IMR-90 (cell line): ENCODE data around the gene CA4. TPM values are rescaled to one million over a fixed set of nuclear protein-coding genes. Genes with fewer than 3 reads are reported as not detected.

Experiments
- ATAC-seq: fragments of 200-7000 bp; cut with Tn5 transposase; 2 replicates; pipeline ENCODE4 v1.9.1; 2020; ENCODE audit warnings: low read depth, mild to moderate bottlenecking, moderate library complexity
- BruUV-seq: library from RNA; stranded (reverse); fragments of 400-500 nt; replicated peaks from 2 replicates; lab custom pipeline; 2021; lab: Mats Ljungman, UMichigan
- CTCF ChIA-PET: fragments of 300-600 bp; formaldehyde crosslinking; extraction: SDS; loops from one replicate; lab custom pipeline; 2021; ENCODE audit warnings: antibody characterized with exemption; lab: Yijun Ruan, JAX
- POLR2A ChIA-PET: fragments of 300-600 bp; sonication (Branson Sonifier 250); formaldehyde crosslinking; loops from one replicate; lab custom pipeline; 2022; ENCODE audit warnings: antibody characterized with exemption; ENCODE audit not compliant: unreplicated experiment; lab: Charles Lee
- DNase-seq: peaks from one replicate; pipeline ENCODE4 v3.0.0; 2013
- H2AFZ ChIP-seq: replicated peaks from 2 replicates; pipeline ENCODE3; 2013; ENCODE audit warnings: low read length, mild to moderate bottlenecking; ENCODE audit not compliant: poor library complexity
- H2AK5ac ChIP-seq: 2 replicates; pipeline ENCODE4 v1.6.1; 2013; ENCODE audit warnings: low read depth, low read length, inconsistent platforms
- H2AK9ac ChIP-seq: replicated peaks from 2 replicates; pipeline ENCODE3; 2013; ENCODE audit warnings: mild to moderate bottlenecking, low read depth, low read length, moderate library complexity; ENCODE audit not compliant: poor library complexity
- H2BK120ac ChIP-seq: 2 replicates; pipeline ENCODE4 v1.6.1; 2013; ENCODE audit warnings: low read depth, low read length, inconsistent platforms
- H2BK15ac ChIP-seq: 3 replicates; pipeline ENCODE4 v1.6.1; 2013; ENCODE audit warnings: low read depth, low read length, inconsistent platforms
- H2BK20ac ChIP-seq: 2 replicates; pipeline ENCODE4 v1.6.1; 2013; ENCODE audit warnings: low read depth, mild to moderate bottlenecking, inconsistent platforms, low read length, moderate library complexity
- H2BK5ac ChIP-seq: 2 replicates; pipeline ENCODE4 v1.6.1; 2013; ENCODE audit warnings: mild to moderate bottlenecking, low read depth, low read length, inconsistent platforms; ENCODE audit not compliant: poor library complexity, severe bottlenecking
- H3K14ac ChIP-seq: replicated peaks from 2 replicates; pipeline ENCODE4 v1.6.1; 2013; ENCODE audit warnings: low read depth, low read length, inconsistent platforms
- H3K18ac ChIP-seq: 2 replicates; pipeline ENCODE4 v1.6.1; 2013; ENCODE audit warnings: low read depth, low read length, control low read depth
- H3K23ac ChIP-seq: 2 replicates; pipeline ENCODE4 v1.6.1; 2013; ENCODE audit warnings: low read depth, low read length, inconsistent platforms
- H3K27ac ChIP-seq: 2 replicates; pipeline ENCODE4 v1.5.1; 2013; ENCODE audit warnings: mild to moderate bottlenecking, control low read depth, low read length; ENCODE audit not compliant: insufficient read depth
- H3K27me3 ChIP-seq: 2 replicates; pipeline ENCODE4 v1.6.1; 2013; ENCODE audit warnings: low read length; ENCODE audit not compliant: control insufficient read depth, insufficient read depth
- H3K36me3 ChIP-seq: 2 replicates; pipeline ENCODE4 v1.6.1; 2013; ENCODE audit warnings: low read length, mixed read lengths; ENCODE audit not compliant: control insufficient read depth, insufficient read depth
- H3K4ac ChIP-seq: 2 replicates; pipeline ENCODE4 v1.6.1; 2013; ENCODE audit warnings: low read depth, low read length, inconsistent platforms
- H3K4me1 ChIP-seq: 2 replicates; pipeline ENCODE4 v1.6.1; 2013; ENCODE audit warnings: low read length, mixed read lengths; ENCODE audit not compliant: control insufficient read depth, insufficient read depth
- H3K4me2 ChIP-seq: 2 replicates; pipeline ENCODE4 v1.6.1; 2013; ENCODE audit warnings: low read depth, mild to moderate bottlenecking, control low read depth, low read length, moderate library complexity
- H3K4me3 ChIP-seq: 2 replicates; pipeline ENCODE4 v1.5.1; 2013; ENCODE audit warnings: low read depth, mild to moderate bottlenecking, control low read depth, low read length, moderate library complexity; ENCODE audit not compliant: insufficient read depth
- H3K56ac ChIP-seq: 2 replicates; pipeline ENCODE4 v1.6.1; 2013; ENCODE audit warnings: low read length, inconsistent platforms; ENCODE audit not compliant: insufficient read depth; ENCODE audit errors: extremely low read depth
- H3K79me1 ChIP-seq, 2 experiments: 2 replicates each; pipeline ENCODE4 v1.6.1; 2013; ENCODE audit warnings: low read length in 2 of 2, inconsistent platforms in 1 of 2, low read depth in 1 of 2
- H3K9ac ChIP-seq: 2 replicates; pipeline ENCODE4 v1.6.1; 2013; ENCODE audit warnings: low read depth, low read length, control low read depth
- H3K9me1 ChIP-seq: 2 replicates; pipeline ENCODE4 v1.6.1; 2013; ENCODE audit warnings: low read length, inconsistent platforms; ENCODE audit not compliant: insufficient read depth
- H3K9me3 ChIP-seq: 2 replicates; pipeline ENCODE4 v1.6.1; 2013; ENCODE audit warnings: low read length; ENCODE audit not compliant: control insufficient read depth, insufficient read depth
- H4K20me1 ChIP-seq: 2 replicates; pipeline ENCODE4 v1.6.1; 2013; ENCODE audit warnings: low read length, inconsistent platforms; ENCODE audit not compliant: insufficient read depth
- H4K5ac ChIP-seq: 2 replicates; pipeline ENCODE4 v1.6.1; 2013; ENCODE audit warnings: mild to moderate bottlenecking, low read depth, low read length, control low read depth
- H4K8ac ChIP-seq, 2 experiments: 2 replicates each; pipeline ENCODE4 v1.6.1; 2013; ENCODE audit warnings: low read depth in 2 of 2, low read length in 2 of 2, control low read depth in 1 of 2, inconsistent platforms in 1 of 2
- H4K91ac ChIP-seq: 2 replicates; pipeline ENCODE4 v1.6.1; 2013; ENCODE audit warnings: low read depth, low read length, inconsistent platforms; ENCODE audit not compliant: insufficient read depth
- BHLHE40 ChIP-seq: fragments of 150-350 bp; IDR thresholded peaks from 2 replicates; pipeline ENCODE4 v1.6.1; 2016; ENCODE audit warnings: mild to moderate bottlenecking, low read depth, low read length
- FOS ChIP-seq: fragments of 150-350 bp; IDR thresholded peaks from 2 replicates; pipeline ENCODE4 v1.6.1; 2016; ENCODE audit warnings: low read depth, low read length
- MAZ ChIP-seq: IDR thresholded peaks from 2 replicates; pipeline ENCODE4 v1.6.1; 2012; ENCODE audit warnings: low read depth, mild to moderate bottlenecking, low read length, improper control_type of control experiment, moderate library complexity, borderline replicate concordance
- NFE2L2 ChIP-seq: fragments of 150-350 bp; IDR thresholded peaks from 2 replicates; pipeline ENCODE4 v1.6.1; 2016; ENCODE audit warnings: low read depth, mild to moderate bottlenecking, low read length
- POLR2A ChIP-seq: IDR thresholded peaks from 2 replicates; pipeline ENCODE4 v1.6.1; 2012; ENCODE audit warnings: mild to moderate bottlenecking, low read depth, low read length
- RCOR1 ChIP-seq: IDR thresholded peaks from 2 replicates; pipeline ENCODE4 v1.6.1; 2012; ENCODE audit warnings: mild to moderate bottlenecking, low read length, improper control_type of control experiment; ENCODE audit not compliant: insufficient replicate concordance
- SMC3 ChIP-seq: fragments of 150-350 bp; IDR thresholded peaks from 2 replicates; pipeline ENCODE4 v1.6.1; 2016; ENCODE audit warnings: low read depth, mild to moderate bottlenecking, antibody characterized with exemption, low read length, moderate library complexity
- WGBS, 2 experiments: methylation state at CpG; one replicate each; pipeline versions ENCODE4 v1.1.5 to v1.1.7; 2013; ENCODE audit warnings: missing lambda C conversion rate in 2 of 2; ENCODE audit not compliant: insufficient read length in 1 of 2; ENCODE audit errors: extremely low coverage in 2 of 2; 5-methylcytosine and 5-hydroxymethylcytosine counted together
- dilution Hi-C: fragments of 300-500 bp; cut with HindIII; formaldehyde crosslinking; loops from one replicate; pipeline ENCODE4 v1.14.3; 2018; ENCODE audit warnings: low sequenced_read_pairs; ENCODE audit not compliant: unreplicated experiment
- in situ Hi-C: fragments of 300-500 bp; cut with MboI; formaldehyde crosslinking; loops from 3 replicates; pipeline ENCODE4 v1.14.3; 2019; ENCODE audit warnings: low sequenced_read_pairs, inconsistent platforms, mixed read lengths
- intact Hi-C: fragments of 100-400 bp; cut with micrococcal nuclease; formaldehyde crosslinking; loops from 2 replicates; pipeline ENCODE4 v1.10.0; 2022
- polyA plus RNA-seq, 3 experiments: library from polyadenylated mRNA; depleted of rRNA; stranded (reverse); fragments of >200 nt; gene quantifications; 2 replicates each; pipeline ENCODE4 v1.2.3, GENCODE V29; 2012; ENCODE audit warnings: low replicate concordance in 1 of 3
- total RNA-seq: library from RNA; depleted of rRNA; stranded (reverse); fragments of >200 nt; gene quantifications from 2 replicates; pipeline ENCODE4 v1.2.3, GENCODE V29; 2012
- TF ChIP-seq, protein P1 (sequence below): fragments of 150-350 bp; IDR thresholded peaks from 2 replicates; pipeline ENCODE4 v1.6.1; 2017; ENCODE audit warnings: mild to moderate bottlenecking, antibody characterized with exemption, low read length, low read depth

The CA4 gene
- total and polyA plus RNA-seq, 2 of the 4 experiments (the other 2 are of a cell fraction), result not detected

DNA sequence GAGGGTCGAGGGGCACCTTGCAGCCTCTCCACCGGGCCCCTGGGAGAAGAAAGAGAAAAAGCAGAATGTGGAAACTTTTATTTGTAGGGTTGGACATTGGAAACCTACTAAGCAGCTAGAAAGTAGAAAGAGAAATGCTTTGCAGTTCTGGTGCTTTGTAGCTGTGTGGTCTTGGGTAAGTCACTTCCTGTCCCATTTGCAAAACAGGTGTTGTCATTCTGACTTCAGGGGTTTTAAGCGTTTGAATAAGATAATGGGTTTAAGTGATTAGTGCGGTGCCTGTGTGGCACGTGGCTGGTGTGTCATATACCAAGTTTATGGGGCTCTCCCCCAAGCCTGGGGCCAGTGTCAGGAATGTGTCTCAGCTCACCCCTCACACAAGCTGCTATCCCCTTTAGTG, 1.6 kb downstream of the CA4 start:
- Histone ChIP-seq H3K27me3 (peaks cover 75% of the 10 kb centered on the region), H2BK5ac (no peak overlapping the region), H2AK9ac (no peak overlapping the region), H3K4ac (no peak overlapping the region), H4K91ac (no peak overlapping the region), H3K9me1 (peaks cover 7% of the 10 kb centered on the region; the same call in 1 of the 2 replicates), H3K9ac (no peak overlapping the region), H3K9me3 (no peaks in the 10 kb centered on the region), H3K23ac (no peak overlapping the region), H3K18ac (no peak overlapping the region), H2BK120ac (no peak overlapping the region), H3K4me1 (peaks cover 3% of the 10 kb centered on the region; the same call in 1 of the 2 replicates), H4K5ac (no peak overlapping the region), H3K14ac (no peak overlapping the region), H3K79me1 (no peaks in the 10 kb centered on the region), H3K27ac (no peak overlapping the region), H3K36me3 (no peaks in the 10 kb centered on the region), H3K56ac (no peak overlapping the region), H3K4me2 (no peak overlapping the region), H4K20me1 (0 out of 2 replicates have a peak, but pooled peaks cover 5% of the 10 kb centered on the region), H3K4me3 (no peak overlapping the region), H2BK15ac (no peak overlapping the region), H4K8ac (no peak overlapping the region), H2AK5ac (no peak overlapping the region), H2AFZ (no peak overlapping the region), H2BK20ac (no peak overlapping the region)
- CTCF ChIA-PET, result no interaction called here
- POLR2A ChIA-PET, result no interaction called here
- in situ Hi-C loops (no loop called here), dilution Hi-C loops (no loop called here), intact Hi-C loops (no loop called here)
- no TSS peak for BruUV-seq
- WGBS, 2 experiments, result 48% methylated on average over 2 of the region's 5 CpGs; no CpG with 5 or more reads in 1 of the 2 experiments
- TF ChIP-seq MAZ, result no peak
- TF ChIP-seq FOS, result no peak
- TF ChIP-seq BHLHE40, result no peak
- TF ChIP-seq NFE2L2, result no peak
- TF ChIP-seq, protein P1, sequence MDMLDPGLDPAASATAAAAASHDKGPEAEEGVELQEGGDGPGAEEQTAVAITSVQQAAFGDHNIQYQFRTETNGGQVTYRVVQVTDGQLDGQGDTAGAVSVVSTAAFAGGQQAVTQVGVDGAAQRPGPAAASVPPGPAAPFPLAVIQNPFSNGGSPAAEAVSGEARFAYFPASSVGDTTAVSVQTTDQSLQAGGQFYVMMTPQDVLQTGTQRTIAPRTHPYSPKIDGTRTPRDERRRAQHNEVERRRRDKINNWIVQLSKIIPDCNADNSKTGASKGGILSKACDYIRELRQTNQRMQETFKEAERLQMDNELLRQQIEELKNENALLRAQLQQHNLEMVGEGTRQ, result no peak
- TF ChIP-seq RCOR1, result no peak
- TF ChIP-seq SMC3, result no peak
- TF ChIP-seq POLR2A, result no peak
- ATAC-seq, result no peak
- no peak for DNase-seq
